Osteoblast (primary cell): ENCODE results near the gene LARP6. TPM values are rescaled to one million over a fixed set of nuclear protein-coding genes. Genes with fewer than 3 reads are reported as not detected.

Experiments used
- DNase-seq: peaks from one replicate; pipeline ENCODE4 v3.0.0; 2011; ENCODE audit warnings: low spot score, mixed read lengths; ENCODE audit not compliant: insufficient read length; ENCODE audit errors: missing footprints
- H2AFZ ChIP-seq: 2 replicates; pipeline ENCODE4 v1.6.0; 2011; ENCODE audit warnings: mild to moderate bottlenecking, low read length
- H3K27ac ChIP-seq: 2 replicates; pipeline ENCODE4 v1.5.1; 2011; ENCODE audit warnings: mild to moderate bottlenecking, low read depth, low read length, moderate library complexity
- H3K27me3 ChIP-seq: 2 replicates; pipeline ENCODE4 v1.6.0; 2012; ENCODE audit warnings: mild to moderate bottlenecking, control low read depth, inconsistent platforms, low read length, moderate library complexity; ENCODE audit not compliant: insufficient read depth
- H3K36me3 ChIP-seq: 2 replicates; pipeline ENCODE4 v1.5.1; 2011; ENCODE audit warnings: mild to moderate bottlenecking, low read length, control low read depth, moderate library complexity; ENCODE audit not compliant: insufficient read depth
- H3K4me1 ChIP-seq: 2 replicates; pipeline ENCODE4 v1.5.1; 2011; ENCODE audit warnings: mild to moderate bottlenecking, low read length, control low read depth, moderate library complexity; ENCODE audit not compliant: insufficient read depth
- H3K4me2 ChIP-seq: 2 replicates; pipeline ENCODE4 v1.6.0; 2011; ENCODE audit warnings: mild to moderate bottlenecking, low read length; ENCODE audit not compliant: insufficient read depth
- H3K4me3 ChIP-seq: fragments of 200-600 bp; sonication (generic); 3 replicates; pipeline ENCODE4 v1.5.1; 2012; ENCODE audit warnings: mild to moderate bottlenecking, low read length, inconsistent platforms; ENCODE audit not compliant: insufficient read depth
- H3K79me2 ChIP-seq: 2 replicates; pipeline ENCODE4 v1.6.0; 2012; ENCODE audit warnings: mild to moderate bottlenecking, low read length, control low read depth, inconsistent platforms; ENCODE audit not compliant: insufficient read depth
- H3K9me3 ChIP-seq: 2 replicates; pipeline ENCODE4 v1.5.1; 2011; ENCODE audit warnings: low read depth, low read length, control low read depth
- H4K20me1 ChIP-seq: 2 replicates; pipeline ENCODE4 v1.6.0; 2012; ENCODE audit warnings: mild to moderate bottlenecking, low read length, control low read depth; ENCODE audit not compliant: insufficient read depth
- total RNA-seq: library from RNA; depleted of rRNA; stranded (reverse); fragments of >200 nt; gene quantifications from 2 replicates; pipeline ENCODE4 v1.2.3, GENCODE V29; 2012
- TF ChIP-seq, protein P1 (sequence below): IDR thresholded peaks from 2 replicates; pipeline ENCODE4 v1.5.1; 2011; ENCODE audit warnings: mild to moderate bottlenecking, low read depth, low read length, moderate library complexity; ENCODE audit errors: extremely low read depth

The LARP6 gene
- total RNA-seq, 1 donor, result 77.4 TPM

DNA sequence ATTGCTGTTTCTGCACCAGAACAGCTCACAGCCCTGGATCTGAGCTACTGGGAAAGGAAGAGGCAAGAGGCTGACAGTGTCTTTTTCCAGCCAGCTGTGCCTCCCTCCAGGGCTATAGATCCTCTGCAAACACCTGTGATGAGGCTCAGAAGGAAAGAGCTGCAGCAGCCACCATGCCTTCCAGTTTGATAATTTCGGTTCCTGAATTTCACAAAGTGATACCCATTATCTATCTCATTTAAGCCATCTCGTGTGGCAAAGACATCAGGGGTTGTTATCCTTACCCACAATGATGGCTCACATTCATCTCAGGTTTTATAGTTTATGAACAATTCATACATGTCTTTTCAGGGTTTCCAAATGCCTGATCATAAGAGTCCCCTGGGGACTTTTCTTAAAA is 1.8 kb upstream of the LARP6 start:
- no peaks in the 10 kb centered on the region for H3K27me3 ChIP-seq
- peak; percentile 84 for DNase-seq
- no peaks in the 10 kb centered on the region for H3K9me3 ChIP-seq
- peak overlapping the region; percentile 12 for H3K4me3 ChIP-seq
- H3K4me2 ChIP-seq, result peak overlapping the region; percentile 89
- peaks cover 12% of the 10 kb centered on the region for H3K36me3 ChIP-seq
- TF ChIP-seq, protein P1, sequence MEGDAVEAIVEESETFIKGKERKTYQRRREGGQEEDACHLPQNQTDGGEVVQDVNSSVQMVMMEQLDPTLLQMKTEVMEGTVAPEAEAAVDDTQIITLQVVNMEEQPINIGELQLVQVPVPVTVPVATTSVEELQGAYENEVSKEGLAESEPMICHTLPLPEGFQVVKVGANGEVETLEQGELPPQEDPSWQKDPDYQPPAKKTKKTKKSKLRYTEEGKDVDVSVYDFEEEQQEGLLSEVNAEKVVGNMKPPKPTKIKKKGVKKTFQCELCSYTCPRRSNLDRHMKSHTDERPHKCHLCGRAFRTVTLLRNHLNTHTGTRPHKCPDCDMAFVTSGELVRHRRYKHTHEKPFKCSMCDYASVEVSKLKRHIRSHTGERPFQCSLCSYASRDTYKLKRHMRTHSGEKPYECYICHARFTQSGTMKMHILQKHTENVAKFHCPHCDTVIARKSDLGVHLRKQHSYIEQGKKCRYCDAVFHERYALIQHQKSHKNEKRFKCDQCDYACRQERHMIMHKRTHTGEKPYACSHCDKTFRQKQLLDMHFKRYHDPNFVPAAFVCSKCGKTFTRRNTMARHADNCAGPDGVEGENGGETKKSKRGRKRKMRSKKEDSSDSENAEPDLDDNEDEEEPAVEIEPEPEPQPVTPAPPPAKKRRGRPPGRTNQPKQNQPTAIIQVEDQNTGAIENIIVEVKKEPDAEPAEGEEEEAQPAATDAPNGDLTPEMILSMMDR, result no peak
- peaks cover 28% of the 10 kb centered on the region for H3K79me2 ChIP-seq
- peak overlapping the region; percentile 98 for H3K27ac ChIP-seq
- peak overlapping the region; percentile 48 for H2AFZ ChIP-seq
- H4K20me1 ChIP-seq, result peaks cover 11% of the 10 kb centered on the region
- peaks cover 56% of the 10 kb centered on the region for H3K4me1 ChIP-seq

DNA sequence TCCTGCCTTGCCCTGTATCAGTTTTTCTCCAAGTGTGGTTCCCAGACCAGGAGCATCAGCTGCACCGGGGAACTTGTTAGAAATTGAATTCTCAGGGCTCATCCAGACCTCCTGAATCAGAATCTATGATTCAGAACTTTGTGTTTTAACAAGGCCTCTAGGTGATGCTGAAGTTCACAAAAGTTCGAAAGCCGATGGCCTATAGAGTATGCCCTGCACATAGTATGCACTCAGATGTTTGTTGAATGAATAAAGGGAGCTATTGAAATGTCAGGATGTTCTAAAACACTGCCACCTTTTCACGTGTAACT is 664 bp upstream of the LARP6 start:
- peak overlapping the region; percentile 93 for H3K27ac ChIP-seq
- peak; percentile 97 for DNase-seq
- peak overlapping the region; percentile 85 for H2AFZ ChIP-seq
- TF ChIP-seq, protein P1, result peak; percentile 35
- peaks cover 16% of the 10 kb centered on the region for H4K20me1 ChIP-seq
- H3K4me3 ChIP-seq, result peak overlapping the region; percentile 97
- H3K9me3 ChIP-seq, result no peaks in the 10 kb centered on the region
- H3K36me3 ChIP-seq, result peaks cover 19% of the 10 kb centered on the region
- H3K4me1 ChIP-seq, result peaks cover 60% of the 10 kb centered on the region
- H3K79me2 ChIP-seq, result peaks cover 40% of the 10 kb centered on the region
- peak overlapping the region; percentile 91 for H3K4me2 ChIP-seq
- no peaks in the 10 kb centered on the region for H3K27me3 ChIP-seq

DNA sequence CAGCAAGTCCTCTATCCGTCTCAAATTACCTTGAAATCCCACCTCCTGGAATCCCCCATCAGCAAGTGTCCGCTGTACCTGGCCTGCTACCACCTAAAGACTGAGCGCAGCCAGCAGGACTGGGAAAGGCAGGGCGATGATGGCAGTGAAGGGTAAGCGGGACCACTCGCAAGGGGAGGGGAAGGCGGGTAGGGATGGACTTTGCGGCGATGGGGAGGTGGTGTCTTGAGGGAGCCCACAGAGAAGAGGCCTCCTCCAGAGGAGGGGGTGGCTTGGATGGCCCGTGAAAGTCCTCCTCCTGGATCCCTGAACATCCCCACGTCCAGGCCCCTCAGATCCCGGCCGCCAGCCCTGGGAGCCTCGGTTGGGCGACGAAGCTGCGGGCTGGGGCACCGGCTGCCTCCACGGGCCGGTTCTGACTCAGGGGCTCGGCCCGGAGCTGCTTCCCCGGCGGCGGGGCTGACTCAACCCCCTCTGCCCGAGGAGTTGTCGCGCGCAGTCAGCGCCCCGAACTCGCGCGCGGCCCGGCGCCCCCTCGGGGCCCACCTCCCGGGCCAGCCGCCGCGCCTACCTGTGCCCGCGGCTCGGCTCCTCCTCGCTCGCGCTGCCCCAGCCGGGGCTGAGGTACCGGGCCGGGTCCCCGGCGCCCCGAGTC is 512 bp downstream of the LARP6 start:
- Histone ChIP-seq H3K9me3 (no peaks in the 10 kb centered on the region), H3K27ac (peak overlapping the region; percentile 97), H3K4me3 (peak overlapping the region; percentile 97), H2AFZ (peak overlapping the region; percentile 79), H3K36me3 (peaks cover 19% of the 10 kb centered on the region), H3K4me1 (peaks cover 60% of the 10 kb centered on the region), H3K4me2 (peak overlapping the region; percentile 93), H3K27me3 (no peaks in the 10 kb centered on the region), H4K20me1 (peaks cover 16% of the 10 kb centered on the region), H3K79me2 (peaks cover 44% of the 10 kb centered on the region)
- peak; percentile 95 for DNase-seq
- TF ChIP-seq, protein P1, result no peak

DNA sequence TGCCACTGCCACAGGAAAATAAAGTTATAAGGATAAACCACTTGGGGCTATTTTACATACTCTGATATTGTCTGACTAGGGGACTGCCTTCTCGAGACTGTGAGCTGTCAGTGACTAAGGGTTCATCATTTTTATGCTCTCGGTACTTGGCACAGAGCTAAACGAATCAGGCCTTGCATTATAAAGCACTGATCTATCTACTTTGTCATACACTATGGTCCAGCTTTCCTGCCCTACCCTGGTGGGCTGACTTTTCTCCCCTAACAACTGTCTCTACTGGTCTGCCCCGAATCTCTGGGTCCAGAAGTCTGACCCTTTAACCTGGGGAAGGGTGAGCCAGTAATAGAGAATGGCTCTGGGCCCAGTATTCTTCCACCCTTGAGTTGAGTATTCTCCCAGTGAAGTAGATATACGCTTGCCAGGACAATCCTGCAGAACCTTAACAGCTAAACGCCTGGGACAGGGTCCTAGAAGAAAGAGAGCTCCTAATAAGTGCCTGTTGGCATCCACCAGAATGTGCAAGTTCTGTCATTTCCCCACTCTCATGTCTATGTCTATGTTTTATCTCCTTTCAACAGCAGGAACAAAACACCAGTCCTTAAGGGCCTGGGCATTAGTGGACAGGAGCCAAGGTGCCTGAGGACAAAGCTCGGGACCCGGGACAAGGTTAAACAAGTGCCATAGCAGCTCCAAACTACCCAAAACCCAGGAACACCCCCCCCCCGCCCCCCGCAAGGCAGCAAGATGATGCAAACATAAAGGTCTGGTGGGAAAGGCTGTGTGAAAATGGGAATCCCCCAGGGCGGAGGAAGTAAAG is 1.2 kb downstream of the LARP6 start:
- Histone ChIP-seq H3K79me2 (peaks cover 50% of the 10 kb centered on the region), H3K4me1 (peaks cover 57% of the 10 kb centered on the region), H3K9me3 (no peaks in the 10 kb centered on the region), H2AFZ (peak overlapping the region; percentile 79), H4K20me1 (peaks cover 16% of the 10 kb centered on the region), H3K36me3 (peaks cover 19% of the 10 kb centered on the region), H3K27me3 (no peaks in the 10 kb centered on the region), H3K4me2 (peak overlapping the region; percentile 93), H3K27ac (peak overlapping the region; percentile 97), H3K4me3 (peak overlapping the region; percentile 97)
- TF ChIP-seq, protein P1, result no peak
- peak; percentile 97 for DNase-seq
